Measurements from ENCODE around the gene NTHL1. TPM values are rescaled to one million over a fixed set of nuclear protein-coding genes. Genes with fewer than 3 reads are reported as not detected.

Gene NTHL1
- total and polyA plus RNA-seq, 2 of the 8 experiments (the other 6 are each of a cell fraction or from before 2014, with no cell fraction given) = 70.9 to 150 TPM

DNA sequence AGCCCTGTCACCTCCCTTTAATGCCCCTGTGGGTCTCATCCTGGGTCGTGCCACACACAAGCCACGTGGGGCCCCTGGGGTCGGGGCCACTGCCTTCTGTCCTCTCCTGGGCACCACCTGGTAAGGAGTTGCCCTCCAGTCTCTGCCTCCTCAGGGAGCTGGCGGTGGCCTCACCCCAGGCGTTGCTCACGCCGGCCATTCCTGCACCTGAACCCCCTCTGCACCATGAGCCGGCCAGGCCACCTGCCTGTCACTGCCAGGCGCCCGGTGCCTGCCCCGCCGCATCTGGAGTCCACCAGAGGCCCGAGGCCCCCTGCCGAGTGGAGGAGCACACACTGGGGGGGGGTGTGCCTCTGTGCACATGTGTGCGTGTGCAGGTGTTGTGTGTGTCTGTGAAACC, 10.5 kb downstream of the NTHL1 start:
- H3K14ac ChIP-seq (ENCODE audit: insufficient read length) = no peak overlapping the region
- WGBS, 2 experiments (ENCODE audit: extremely low coverage in 1 of 2, insufficient coverage in 1 of 2, insufficient read length in 1 of 2, insufficient replicate concordance in 2 of 2, low coverage in 1 of 2, low lambda C conversion rate in 2 of 2, missing lambda C conversion rate in 1 of 2) = 94% methylated on average over 13 of the region's 15 CpGs; no CpG with 5 or more reads in 1 of the 2 experiments
- no peak for TF ChIP-seq BCL11A (IDR thresholded peaks at IDR 0.05; ENCODE audit: low read depth in 2 of 2, low read length in 2 of 2)
- no peak for TF ChIP-seq SP1 (IDR thresholded peaks at IDR 0.05; ENCODE audit: low read depth, low read length)
- TF ChIP-seq, protein P1, sequence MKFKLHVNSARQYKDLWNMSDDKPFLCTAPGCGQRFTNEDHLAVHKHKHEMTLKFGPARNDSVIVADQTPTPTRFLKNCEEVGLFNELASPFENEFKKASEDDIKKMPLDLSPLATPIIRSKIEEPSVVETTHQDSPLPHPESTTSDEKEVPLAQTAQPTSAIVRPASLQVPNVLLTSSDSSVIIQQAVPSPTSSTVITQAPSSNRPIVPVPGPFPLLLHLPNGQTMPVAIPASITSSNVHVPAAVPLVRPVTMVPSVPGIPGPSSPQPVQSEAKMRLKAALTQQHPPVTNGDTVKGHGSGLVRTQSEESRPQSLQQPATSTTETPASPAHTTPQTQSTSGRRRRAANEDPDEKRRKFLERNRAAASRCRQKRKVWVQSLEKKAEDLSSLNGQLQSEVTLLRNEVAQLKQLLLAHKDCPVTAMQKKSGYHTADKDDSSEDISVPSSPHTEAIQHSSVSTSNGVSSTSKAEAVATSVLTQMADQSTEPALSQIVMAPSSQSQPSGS (IDR thresholded peaks at IDR 0.05; ENCODE audit: low read length) = no peak
- TF ChIP-seq KDM1A (IDR thresholded peaks at IDR 0.05; ENCODE audit: borderline replicate concordance, low read length) = no peak
- no peak for TF ChIP-seq CREB1 (IDR thresholded peaks at IDR 0.05)
- TF ChIP-seq SIRT6 (IDR thresholded peaks at IDR 0.05; ENCODE audit: low read length) = no peak
- TF ChIP-seq CHD1 (IDR thresholded peaks at IDR 0.05; ENCODE audit: low read depth, low read length) = no peak
- no peak for TF ChIP-seq TAF7 (optimal IDR thresholded peaks at IDR 0.05; ENCODE audit: borderline replicate concordance, low read depth, low read length)
- no peak for TF ChIP-seq JUND (IDR thresholded peaks at IDR 0.05; ENCODE audit: low read length)
- no peak for TF ChIP-seq POU5F1 (IDR thresholded peaks at IDR 0.05; ENCODE audit: low read depth, low read length)
- TF ChIP-seq EGR1 (IDR thresholded peaks at IDR 0.05; ENCODE audit: borderline replicate concordance, low read depth, low read length) = no peak
- no peak for TF ChIP-seq NRF1 (IDR thresholded peaks at IDR 0.05; ENCODE audit: low read depth, low read length)
- no peak for TF ChIP-seq CEBPB (IDR thresholded peaks at IDR 0.05; ENCODE audit: low read depth, low read length)
- TF ChIP-seq RAD21 (IDR thresholded peaks at IDR 0.05 in 1 of 2, conservative IDR thresholded peaks at IDR 0.05 in 1 of 2; ENCODE audit: low read depth in 2 of 2, low read length in 2 of 2) = no peak

More for the DNA sequence above, 10.5 kb downstream of the NTHL1 start:
- DNase-seq (ENCODE audit: low read depth in 1 of 2, low spot score in 2 of 2) = no peak
- H3K23ac ChIP-seq (ENCODE audit: insufficient read length) = no peak overlapping the region
- H4K5ac ChIP-seq (ENCODE audit: insufficient read length, low read depth, low read length) = no peak overlapping the region
- no peak overlapping the region for H3K4ac ChIP-seq (replicated peaks; ENCODE audit: insufficient read length, low read depth, low read length)
- no peak overlapping the region for H4K91ac ChIP-seq (replicated peaks; ENCODE audit: insufficient read length, low read length)
- FAIRE-seq = no peak
- CTCF ChIA-PET (ENCODE audit: partially characterized antibody) = interaction anchor here (0.8 to 3.0 kb wide), 4 partner anchors 10 to 25 kb away, joined by 3 to 14 read pairs (median 3); partner anchors contain the start of genes NTHL1 and TSC2
- no peak overlapping the region for H2BK20ac ChIP-seq (ENCODE audit: low read length)
- no peaks in the 10 kb centered on the region for H3K27me3 ChIP-seq (replicated peaks in 1 of 4; ENCODE audit: control insufficient read depth in 3 of 4, extremely low read depth in 1 of 4, insufficient read depth in 3 of 4, low read length in 3 of 4)
- no peak overlapping the region for H2BK120ac ChIP-seq (replicated peaks; ENCODE audit: low read depth, low read length)
- no peak overlapping the region for H3K9ac ChIP-seq (replicated peaks in 1 of 4; ENCODE audit: extremely low read depth in 1 of 4, low read depth in 3 of 4, low read length in 3 of 4)
- H3K79me2 ChIP-seq (ENCODE audit: control insufficient read depth in 1 of 2, insufficient read depth in 2 of 2, low read length in 2 of 2) = no peaks in the 10 kb centered on the region
- POLR2A ChIA-PET (ENCODE audit: partially characterized antibody) = interaction anchor here (0.9 to 3.1 kb wide), 5 partner anchors 10 to 117 kb away, joined by 3 to 14 read pairs (median 5); partner anchors contain the start of genes NTHL1, TRAF7 and TSC2
- H2AK5ac ChIP-seq (ENCODE audit: low read depth, low read length) = no peak overlapping the region
- no peak overlapping the region for H2BK15ac ChIP-seq (ENCODE audit: low read length)
- peaks cover 0 to 4% (median 0%) of the 10 kb centered on the region in 4 experiments; a peak in 4 of 7 replicates for H3K4me1 ChIP-seq (replicated peaks in 1 of 4; ENCODE audit: control insufficient read depth in 3 of 4, insufficient read depth in 4 of 4, low read length in 3 of 4)
- H3K56ac ChIP-seq (replicated peaks; ENCODE audit: insufficient read length, low read depth, low read length) = no peak overlapping the region
- H3K23me2 ChIP-seq (ENCODE audit: low read depth, low read length) = no peaks in the 10 kb centered on the region
- no peak overlapping the region for H3K18ac ChIP-seq (ENCODE audit: extremely low read depth, low read length)
- no peak overlapping the region for H2BK5ac ChIP-seq (ENCODE audit: low read depth, low read length)
- H3K9me3 ChIP-seq (ENCODE audit: insufficient read depth in 2 of 2, low read depth in 1 of 2, low read length in 1 of 2) = no peaks in the 10 kb centered on the region
- H4K8ac ChIP-seq (ENCODE audit: extremely low read depth, insufficient read depth, low read length) = no peak overlapping the region
- H2BK12ac ChIP-seq (ENCODE audit: low read depth, low read length) = no peak overlapping the region
- H3K4me2 ChIP-seq (ENCODE audit: insufficient read depth in 1 of 2, low read depth in 2 of 2, low read length in 2 of 2) = no peak overlapping the region
- H3K36me3 ChIP-seq (ENCODE audit: control insufficient read depth in 2 of 4, insufficient read depth in 4 of 4, low read length in 3 of 4) = no peaks in the 10 kb centered on the region
- H3K79me1 ChIP-seq (ENCODE audit: low read depth, low read length) = no peaks in the 10 kb centered on the region
- no peak overlapping the region for H3K4me3 ChIP-seq (ENCODE audit: extremely low read depth in 1 of 4, insufficient read depth in 2 of 4, low read depth in 3 of 4, low read length in 4 of 4)
- peaks cover 0 to 2% of the 10 kb centered on the region in 2 experiments for H4K20me1 ChIP-seq (replicated peaks in 1 of 2; ENCODE audit: control insufficient read depth in 1 of 2, insufficient read depth in 2 of 2, low read length in 2 of 2)
- H2AFZ ChIP-seq (ENCODE audit: low read length) = no peak overlapping the region
- no peak overlapping the region for H3K27ac ChIP-seq (ENCODE audit: low read depth, low read length)

All from H1 (cell line).